Upper lobe of right lung (tissue), 1 donor: ENCODE data around the gene RPS6KA1. TPM values are rescaled to one million over a fixed set of nuclear protein-coding genes. Genes with fewer than 3 reads are reported as not detected.
"Not testable (repeated sequence)": the region's sequence is repeated elsewhere in the genome, so short reads cannot be mapped to it uniquely, and the experiment has no call there.

Experiments
- ATAC-seq: fragments of 200-7000 bp; cut with Tn5 transposase; one replicate; pipeline ENCODE4 v1.9.1; 2020; ENCODE audit warnings: mild to moderate bottlenecking, moderate library complexity
- DNase-seq: peaks from one replicate; pipeline ENCODE4 v3.0.0-alpha.2; 2020
- H3K27ac ChIP-seq: fragments of 200-600 bp; one replicate; pipeline ENCODE4 v1.8.0; 2022
- H3K27me3 ChIP-seq: fragments of 200-600 bp; one replicate; pipeline ENCODE4 v1.8.0; 2022; ENCODE audit warnings: mild to moderate bottlenecking
- H3K36me3 ChIP-seq: fragments of 200-600 bp; one replicate; pipeline ENCODE4 v1.8.0; 2022
- H3K4me1 ChIP-seq: fragments of 200-600 bp; one replicate; pipeline ENCODE4 v1.8.0; 2022
- H3K4me3 ChIP-seq: fragments of 200-600 bp; one replicate; pipeline ENCODE4 v1.8.0; 2022; ENCODE audit warnings: mild to moderate bottlenecking
- H3K9me3 ChIP-seq: fragments of 200-600 bp; one replicate; pipeline ENCODE4 v1.8.0; 2022
- intact Hi-C: fragments of 100-400 bp; cut with DNase I; formaldehyde crosslinking; loops from one replicate; pipeline ENCODE4 v1.11.0; 2022
- total RNA-seq: library from RNA; stranded (reverse); fragmentation: NEBNext Ultra II Directional; extraction: Animal tissue kit (Norgen Biotek cat#: 25700); gene quantifications from one replicate; pipeline ENCODE4 v1.2.1, GENCODE V29; 2021
- TF ChIP-seq, protein P1 (sequence below): fragments of 200-600 bp; IDR thresholded peaks from one replicate; pipeline ENCODE4 v1.8.0; 2022; ENCODE audit warnings: antibody characterized with exemption
- donor health status: DM: no; HTN: yes; CAD: no; lungs with severe emphysema.

Gene RPS6KA1
- total RNA-seq, 1 donor from 2014 or later, result 124 TPM

DNA sequence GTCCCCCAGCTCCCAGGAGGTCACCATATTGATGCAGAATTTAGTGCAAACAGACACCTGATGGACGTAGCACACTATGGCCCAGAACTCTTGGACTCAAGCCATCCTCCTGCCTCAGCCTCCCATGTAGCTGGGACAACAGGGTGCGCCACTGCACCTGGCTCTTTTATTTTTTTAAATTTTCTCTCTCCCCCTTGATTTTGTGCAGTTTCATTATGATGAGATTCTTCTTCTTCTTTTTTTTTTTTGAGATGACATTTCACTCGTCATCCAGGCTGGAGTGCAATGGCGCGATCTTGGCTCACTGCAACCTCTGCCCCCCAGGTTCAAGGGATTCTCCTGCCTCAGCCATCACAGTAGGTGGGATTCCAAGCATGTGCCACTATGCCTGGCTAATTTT, 63.8 kb downstream of the RPS6KA1 start:
- no peak for DNase-seq
- Histone ChIP-seq H3K9me3 (peaks cover 4% of the 10 kb centered on the region), H3K36me3 (no peaks in the 10 kb centered on the region), H3K27ac (no peak overlapping the region), H3K4me1 (no peaks in the 10 kb centered on the region), H3K27me3 (no peaks in the 10 kb centered on the region), H3K4me3 (no peak overlapping the region)
- intact Hi-C loops, result no loop called here
- ATAC-seq, result no peak
- TF ChIP-seq, protein P1, sequence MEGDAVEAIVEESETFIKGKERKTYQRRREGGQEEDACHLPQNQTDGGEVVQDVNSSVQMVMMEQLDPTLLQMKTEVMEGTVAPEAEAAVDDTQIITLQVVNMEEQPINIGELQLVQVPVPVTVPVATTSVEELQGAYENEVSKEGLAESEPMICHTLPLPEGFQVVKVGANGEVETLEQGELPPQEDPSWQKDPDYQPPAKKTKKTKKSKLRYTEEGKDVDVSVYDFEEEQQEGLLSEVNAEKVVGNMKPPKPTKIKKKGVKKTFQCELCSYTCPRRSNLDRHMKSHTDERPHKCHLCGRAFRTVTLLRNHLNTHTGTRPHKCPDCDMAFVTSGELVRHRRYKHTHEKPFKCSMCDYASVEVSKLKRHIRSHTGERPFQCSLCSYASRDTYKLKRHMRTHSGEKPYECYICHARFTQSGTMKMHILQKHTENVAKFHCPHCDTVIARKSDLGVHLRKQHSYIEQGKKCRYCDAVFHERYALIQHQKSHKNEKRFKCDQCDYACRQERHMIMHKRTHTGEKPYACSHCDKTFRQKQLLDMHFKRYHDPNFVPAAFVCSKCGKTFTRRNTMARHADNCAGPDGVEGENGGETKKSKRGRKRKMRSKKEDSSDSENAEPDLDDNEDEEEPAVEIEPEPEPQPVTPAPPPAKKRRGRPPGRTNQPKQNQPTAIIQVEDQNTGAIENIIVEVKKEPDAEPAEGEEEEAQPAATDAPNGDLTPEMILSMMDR, result no peak

DNA sequence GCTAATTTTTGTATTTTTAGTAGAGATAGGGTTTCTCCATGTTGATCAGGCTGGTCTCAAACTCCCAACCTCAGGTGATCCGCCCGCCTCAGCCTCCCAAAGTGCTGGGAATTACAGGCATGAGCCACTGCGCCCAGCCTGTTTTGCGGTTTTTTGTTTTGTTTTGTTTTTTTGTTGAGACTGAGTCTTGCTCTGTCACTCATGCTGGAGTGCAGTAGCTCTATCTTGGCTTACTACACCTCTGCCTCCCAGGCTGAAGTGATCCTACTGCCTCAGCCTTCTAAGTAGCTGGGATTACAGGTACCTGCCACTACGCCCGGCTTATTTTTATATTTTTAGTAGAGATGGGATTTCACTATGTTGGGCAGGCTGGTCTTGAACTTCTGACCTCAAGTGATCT, 65.0 kb downstream of the RPS6KA1 start:
- ATAC-seq, H3K4me1 ChIP-seq, H3K27ac ChIP-seq, H3K4me3 ChIP-seq, DNase-seq, intact Hi-C loops, H3K9me3 ChIP-seq, H3K36me3 ChIP-seq, H3K27me3 ChIP-seq: not testable (repeated sequence)

DNA sequence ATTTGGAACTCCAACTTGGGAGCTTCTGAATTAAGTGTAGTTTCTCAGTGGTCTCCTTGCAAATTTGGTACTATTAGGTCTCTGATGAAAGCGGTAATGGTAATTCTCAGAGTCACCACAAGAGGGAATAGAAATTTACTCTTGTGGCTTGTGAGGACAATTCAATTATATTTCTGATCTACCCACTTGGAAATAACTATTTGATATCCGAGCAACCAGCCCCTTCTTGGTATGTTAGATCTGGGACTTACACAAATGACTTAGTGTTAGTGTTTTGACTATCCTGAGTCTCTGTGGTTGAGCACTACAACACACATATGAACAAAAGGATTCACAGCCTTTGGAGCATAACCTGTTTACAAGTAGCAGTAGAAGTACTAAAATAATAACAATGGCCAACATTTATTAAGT, 68.1 kb downstream of the RPS6KA1 start:
- no peaks in the 10 kb centered on the region for H3K4me1 ChIP-seq
- H3K4me3 ChIP-seq, result no peak overlapping the region
- intact Hi-C loops, result no loop called here
- H3K9me3 ChIP-seq, result no peaks in the 10 kb centered on the region
- TF ChIP-seq, protein P1, result peak; percentile 77
- no peak overlapping the region for H3K27ac ChIP-seq
- ATAC-seq (peak; percentile 63), DNase-seq (no peak)
- no peaks in the 10 kb centered on the region for H3K36me3 ChIP-seq
- H3K27me3 ChIP-seq, result no peaks in the 10 kb centered on the region

DNA sequence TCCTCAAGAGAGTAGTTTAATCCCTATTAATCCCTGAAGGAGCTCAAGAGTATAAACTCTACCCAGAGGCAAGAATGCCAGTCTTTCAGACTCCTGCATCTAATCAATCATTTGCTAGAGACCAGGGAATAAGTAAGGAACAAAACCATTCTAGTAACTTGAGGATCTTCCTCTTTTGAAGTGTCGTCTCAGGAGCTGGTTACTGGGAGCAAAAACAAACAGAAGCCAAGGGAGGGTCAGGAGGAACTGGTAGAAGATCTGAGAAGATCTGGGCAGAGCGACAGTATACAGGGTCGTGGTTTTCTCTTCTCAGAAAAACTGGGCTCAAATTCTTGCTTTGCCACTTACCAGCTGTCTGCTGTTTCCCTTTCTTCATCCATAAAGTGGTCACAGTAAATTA, 69.3 kb downstream of the RPS6KA1 start:
- no peaks in the 10 kb centered on the region for H3K27me3 ChIP-seq
- H3K9me3 ChIP-seq, result no peaks in the 10 kb centered on the region
- DNase-seq, result no peak
- H3K4me3 ChIP-seq, result no peak overlapping the region
- peak; percentile 69 for ATAC-seq
- H3K36me3 ChIP-seq, result no peaks in the 10 kb centered on the region
- intact Hi-C loops, result no loop called here
- H3K4me1 ChIP-seq, result no peaks in the 10 kb centered on the region
- TF ChIP-seq, protein P1, result no peak
- H3K27ac ChIP-seq, result no peak overlapping the region

DNA sequence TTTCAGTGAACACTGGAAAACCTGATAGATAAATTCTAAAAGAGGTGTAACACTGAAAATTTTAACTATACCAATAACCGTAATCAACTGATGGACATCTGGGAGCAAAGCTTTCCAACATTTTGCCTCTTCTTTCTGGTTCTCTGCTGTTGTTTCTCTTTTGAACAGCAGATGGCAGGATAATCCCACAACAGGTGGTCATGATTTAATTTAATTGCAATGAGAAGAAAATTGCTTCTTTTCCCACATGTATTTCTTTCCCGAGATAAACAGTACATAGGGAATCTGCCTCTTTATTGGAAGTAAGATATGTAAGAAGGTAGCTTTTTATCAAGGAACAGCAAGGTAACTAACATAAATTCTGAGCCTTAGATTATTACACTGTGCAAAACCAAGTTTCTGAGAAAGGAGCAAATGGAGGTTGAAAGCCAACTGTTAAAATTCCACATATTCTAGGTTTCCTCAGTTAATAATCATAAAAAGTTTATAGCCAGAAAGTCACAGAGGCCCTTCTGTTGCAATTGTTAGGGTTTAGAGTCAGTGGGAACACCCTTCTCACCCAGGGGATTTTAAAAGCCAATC, 72.9 kb downstream of the RPS6KA1 start:
- Histone ChIP-seq H3K9me3 (no peaks in the 10 kb centered on the region), H3K4me1 (no peaks in the 10 kb centered on the region), H3K4me3 (no peak overlapping the region), H3K27me3 (no peaks in the 10 kb centered on the region), H3K36me3 (no peaks in the 10 kb centered on the region), H3K27ac (no peak overlapping the region)
- TF ChIP-seq, protein P1, result peak; percentile 88
- DNase-seq, result no peak
- intact Hi-C loops, result loop anchor here (5.0 kb wide), 1 partner anchor 190 kb away; no protein-coding TSS in a partner anchor
- peak; percentile 85 for ATAC-seq

DNA sequence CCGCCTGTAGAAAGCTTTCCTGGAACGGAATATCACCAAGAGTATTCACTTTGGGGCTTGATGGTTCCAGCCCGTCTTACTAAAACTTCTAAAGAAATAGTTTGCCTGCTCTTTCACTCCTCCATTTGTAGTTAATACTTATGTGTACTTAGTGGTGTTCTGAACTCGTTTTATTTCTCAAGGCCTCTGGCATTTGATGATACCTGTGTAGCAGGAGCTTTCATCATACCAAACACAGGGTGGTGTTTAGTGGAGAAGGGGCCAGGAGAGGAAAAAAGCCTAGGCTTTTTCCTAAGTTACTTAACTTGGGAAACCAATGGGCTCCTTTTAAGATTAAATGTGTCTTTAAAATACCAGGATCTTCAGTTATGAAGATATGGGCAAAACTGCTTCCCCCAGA, 74.3 kb downstream of the RPS6KA1 start:
- Histone ChIP-seq H3K27ac (no peak overlapping the region), H3K4me1 (no peaks in the 10 kb centered on the region), H3K9me3 (no peaks in the 10 kb centered on the region), H3K36me3 (no peaks in the 10 kb centered on the region), H3K4me3 (no peak overlapping the region), H3K27me3 (no peaks in the 10 kb centered on the region)
- ATAC-seq (no peak), DNase-seq (no peak)
- TF ChIP-seq, protein P1, result no peak
- intact Hi-C loops, result loop anchor here (5.0 kb wide), 1 partner anchor 188 kb away; no protein-coding TSS in a partner anchor
